HG02970 (cell line): ENCODE data around the gene SMIM3.
"Not testable (repeated sequence)": the region's sequence is repeated elsewhere in the genome, so short reads cannot be mapped to it uniquely, and the experiment has no call there.

Experiments
- ATAC-seq: cut with Tn5 transposase; IDR thresholded peaks from one replicate; pipeline ENCODE4 v1.9.1; 2021; ENCODE audit warnings: mild to moderate bottlenecking, moderate library complexity, moderate number of reproducible peaks; ENCODE audit not compliant: unreplicated experiment, low FRiP score

SMIM3 gene

DNA sequence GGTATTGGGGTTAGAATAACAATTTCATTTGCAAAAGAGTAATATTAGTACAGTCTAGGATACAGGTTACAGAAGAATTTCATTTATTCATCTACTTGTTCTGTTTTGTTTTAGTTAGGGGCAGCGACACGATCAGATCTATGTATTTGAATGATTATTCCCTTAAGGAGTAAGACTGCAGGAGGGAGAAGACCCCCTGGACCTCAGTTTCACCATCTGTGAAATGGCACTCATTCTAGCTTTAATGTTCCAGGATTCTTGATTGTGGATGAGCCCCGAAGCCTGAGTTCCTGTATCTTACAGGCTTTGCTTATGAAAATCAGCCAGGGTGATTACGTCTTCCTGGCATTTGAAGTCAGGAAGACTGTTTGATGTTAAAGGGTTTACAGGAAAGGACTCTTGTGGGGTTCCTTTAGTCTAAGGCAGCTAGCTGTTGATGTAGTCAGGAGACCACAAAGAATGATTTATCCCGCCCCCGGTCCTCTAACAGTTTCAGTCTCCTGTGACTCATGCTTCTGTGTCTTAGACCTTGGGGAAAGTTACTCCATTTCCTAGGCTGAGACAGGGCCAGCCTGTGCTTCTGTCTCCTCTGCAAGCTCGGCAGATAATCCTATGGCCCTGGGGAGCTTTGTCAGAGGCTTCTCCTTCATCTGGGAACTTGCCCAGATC lies 11.5 kb downstream of the SMIM3 start:
- ATAC-seq: peak; percentile 66

DNA sequence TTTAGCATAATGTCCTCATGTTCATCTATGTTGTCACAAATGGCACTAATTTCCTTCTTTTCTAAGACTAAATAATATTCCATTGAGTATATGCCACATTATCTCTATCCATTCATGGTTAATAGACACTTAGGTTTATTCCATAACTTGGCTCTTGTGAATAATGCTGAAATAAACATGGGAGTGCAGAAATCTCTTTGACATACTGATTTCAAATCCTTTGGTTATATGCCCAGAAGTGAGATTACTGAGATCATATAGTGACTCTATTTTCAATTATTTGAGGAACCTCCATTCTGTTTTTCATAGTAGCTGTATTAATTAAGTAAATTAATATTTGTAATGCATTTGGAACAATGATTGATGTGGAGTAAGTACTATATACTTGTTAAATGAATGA lies 13.0 kb downstream of the SMIM3 start:
- no peak for ATAC-seq

DNA sequence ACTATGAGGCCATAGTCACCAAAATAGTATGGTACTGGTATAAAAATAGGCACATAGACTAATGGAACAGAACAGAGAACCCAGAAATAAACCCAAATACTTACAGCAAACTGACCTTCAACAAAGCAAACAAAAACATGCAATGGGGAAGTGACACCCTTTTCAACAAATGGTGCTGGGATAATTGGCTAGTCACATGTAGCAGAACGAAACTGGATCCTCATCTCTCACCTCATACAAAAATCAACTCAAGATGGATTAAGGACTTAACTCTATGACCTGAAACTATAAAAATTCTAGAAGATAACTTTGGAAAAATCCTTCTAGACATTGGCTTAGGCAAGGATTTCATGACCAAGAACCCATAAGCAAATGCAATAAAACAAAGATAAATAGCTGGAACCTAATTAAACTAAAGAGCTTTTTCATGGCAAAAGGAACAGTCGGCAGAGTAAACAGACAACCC lies 14.9 kb downstream of the SMIM3 start:
- not testable (repeated sequence) for ATAC-seq

DNA sequence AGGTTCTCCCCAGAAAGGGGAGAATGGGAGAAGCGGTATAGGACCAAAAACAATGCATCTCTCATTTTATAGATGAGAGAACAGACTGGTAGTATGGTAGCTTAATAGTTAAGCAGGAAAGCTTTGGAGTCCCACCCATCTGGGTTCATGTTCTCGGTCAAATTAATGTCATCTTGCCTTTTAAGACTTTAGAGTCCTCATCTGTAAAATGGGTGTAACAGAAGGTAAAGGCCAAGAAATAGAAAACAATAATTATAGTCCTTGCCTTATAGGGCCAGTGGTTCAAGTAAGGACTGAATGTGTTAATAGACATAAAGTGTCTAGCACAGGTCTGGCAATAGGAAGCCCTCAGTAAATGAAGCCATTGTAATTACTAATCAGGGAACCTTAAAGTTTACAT lies 16.4 kb downstream of the SMIM3 start:
- no peak for ATAC-seq

DNA sequence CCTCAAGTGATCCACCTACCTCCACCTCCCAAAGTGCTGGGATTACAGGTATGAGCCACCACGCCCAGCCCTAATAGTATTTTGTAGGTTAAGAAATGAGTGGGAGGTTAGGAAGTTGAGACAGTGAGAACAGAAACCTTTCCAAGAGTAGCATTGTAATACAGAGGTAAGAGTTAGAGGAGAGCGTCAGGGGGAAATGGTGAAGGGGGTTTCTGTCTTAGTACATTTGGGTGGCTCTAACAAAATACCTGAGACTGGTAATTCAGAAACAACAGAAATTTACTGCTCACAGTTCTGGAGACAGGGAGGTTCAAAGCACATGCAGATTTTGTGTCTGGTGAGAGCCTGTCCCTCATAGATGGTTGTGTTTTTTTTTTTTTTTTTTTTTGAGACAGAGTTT lies 18.8 kb downstream of the SMIM3 start:
- ATAC-seq: no peak

DNA sequence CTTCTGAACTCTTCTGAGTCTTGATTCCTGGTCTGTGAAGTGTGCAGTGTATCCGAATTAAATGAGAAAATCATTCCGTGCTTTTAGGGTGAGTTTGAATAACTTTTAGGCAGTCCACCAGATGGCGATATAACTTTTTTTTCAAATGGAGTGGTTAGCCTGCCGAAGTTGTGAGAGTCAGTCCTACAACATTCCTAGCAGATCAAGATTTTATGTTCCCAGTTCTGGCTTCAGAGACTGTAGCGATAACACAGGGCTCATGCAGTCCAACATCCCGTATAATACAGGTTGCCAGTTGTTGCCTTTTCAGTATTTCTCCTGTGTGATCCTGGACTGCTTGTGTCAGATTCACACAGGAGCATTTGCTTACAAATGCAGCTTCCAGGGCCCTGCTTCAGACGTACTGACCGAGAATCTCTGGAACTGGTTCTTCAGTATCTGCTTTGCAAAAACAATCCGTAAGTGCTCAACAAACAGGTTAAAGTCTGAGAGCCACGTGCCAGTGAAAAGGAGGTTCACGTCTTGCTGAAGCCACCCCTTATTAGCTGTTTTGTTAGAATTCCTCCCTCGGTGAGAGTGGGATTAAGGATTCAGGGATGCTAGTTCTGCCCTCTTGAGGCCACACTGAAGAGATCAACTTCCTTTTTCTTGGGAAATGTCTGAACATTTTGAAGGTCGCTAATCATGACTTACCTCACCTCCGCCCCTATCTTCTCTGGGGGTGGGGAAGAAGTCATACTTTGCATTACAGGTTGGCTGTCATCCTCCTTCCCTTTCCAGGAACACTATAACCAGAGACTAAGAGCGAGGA lies 22.8 kb downstream of the SMIM3 start:
- no peak for ATAC-seq

DNA sequence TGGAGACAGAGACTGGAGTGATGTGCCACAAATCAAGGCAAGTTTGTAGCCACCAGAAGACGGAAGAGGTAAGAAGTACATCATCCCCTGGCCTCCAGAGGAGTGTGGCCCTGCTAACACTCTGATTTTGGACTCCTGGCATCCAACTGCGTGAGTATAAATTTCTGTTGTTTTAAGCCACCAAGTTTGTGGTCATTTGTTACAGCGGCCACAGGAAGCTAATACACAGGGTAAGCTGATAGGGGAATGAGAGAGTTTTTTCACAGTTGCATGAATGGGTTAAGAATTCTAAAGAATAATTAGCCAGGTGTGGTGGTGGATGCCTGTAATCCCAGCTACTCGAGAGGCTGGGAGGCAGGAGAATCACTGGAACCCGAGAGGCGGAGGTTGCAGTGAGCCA lies 25.8 kb downstream of the SMIM3 start:
- ATAC-seq: no peak

DNA sequence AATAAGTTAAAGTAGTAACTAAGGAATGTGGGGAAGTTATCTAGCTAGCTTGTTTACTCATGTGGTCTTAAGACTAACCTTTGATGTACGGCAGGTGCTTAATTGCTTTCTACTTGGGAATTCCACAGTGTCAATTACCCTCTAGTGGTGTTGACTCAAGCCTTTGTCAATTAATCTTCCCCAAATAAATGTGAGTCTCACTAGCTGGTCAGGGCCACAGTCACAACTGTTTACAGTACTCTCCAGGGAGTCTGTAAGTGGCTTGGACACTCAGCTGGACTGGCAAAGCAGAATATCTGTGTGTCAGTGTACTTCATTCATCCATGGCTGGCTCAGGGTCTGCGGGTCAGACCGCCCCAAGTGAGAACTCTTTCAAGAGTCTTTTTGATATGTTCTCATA lies 30.8 kb downstream of the SMIM3 start:
- no peak for ATAC-seq

DNA sequence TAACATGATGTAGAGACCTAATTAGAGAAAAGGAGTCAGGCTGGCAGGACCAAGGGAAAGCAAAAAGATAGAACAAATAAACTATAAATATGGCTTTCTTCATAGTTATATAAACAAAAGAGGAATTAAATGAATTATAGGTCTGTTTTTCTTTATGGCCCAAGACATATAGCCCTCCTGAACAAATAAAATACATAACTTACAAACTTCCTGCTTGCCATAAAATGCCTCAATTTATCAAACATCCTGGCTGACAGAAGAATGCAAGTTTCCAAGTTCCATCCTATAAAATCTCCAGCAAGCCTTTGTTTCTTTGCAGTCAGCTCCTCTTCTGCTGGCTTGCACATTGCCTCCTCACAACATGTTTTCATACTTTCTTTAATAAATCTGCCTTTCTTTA lies 36.5 kb downstream of the SMIM3 start:
- ATAC-seq: no peak

DNA sequence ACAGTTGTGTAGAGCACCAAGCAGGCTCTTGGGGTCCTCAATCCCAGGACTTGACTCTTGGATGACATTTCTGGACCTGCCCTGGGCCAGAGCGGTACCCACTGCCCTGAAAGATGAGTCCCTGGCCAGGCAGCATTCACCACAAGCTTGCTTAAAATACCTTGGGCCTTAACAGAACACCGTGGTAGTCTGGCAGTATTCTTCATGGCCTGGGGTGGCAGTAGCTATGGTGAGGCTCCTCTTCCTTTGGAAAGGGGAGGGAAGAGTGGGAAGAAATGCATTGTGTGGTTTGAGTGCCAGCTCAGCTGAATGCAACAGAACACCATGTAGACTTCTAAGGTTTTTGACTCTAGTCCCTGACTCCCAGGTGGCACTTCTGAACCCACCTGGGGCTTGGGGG lies 38.4 kb downstream of the SMIM3 start:
- ATAC-seq: no peak

DNA sequence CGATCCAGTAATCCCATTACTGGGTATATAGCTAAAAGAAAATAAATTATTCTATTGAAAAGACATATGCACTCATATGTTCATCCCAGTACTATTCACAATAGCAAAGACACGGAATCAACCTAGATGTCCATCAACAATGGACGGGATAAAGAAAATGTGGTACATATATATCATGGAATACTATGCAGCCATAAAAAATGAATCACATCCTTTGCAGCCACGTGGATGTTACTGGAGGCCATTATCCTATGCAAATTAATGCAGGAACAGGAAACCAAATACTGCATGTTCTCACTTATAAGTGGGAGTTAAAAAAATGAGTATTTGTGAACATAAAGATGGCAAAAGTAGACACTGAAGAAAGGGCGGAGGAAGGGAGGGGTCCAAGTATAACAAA lies 51.2 kb downstream of the SMIM3 start:
- no peak for ATAC-seq

DNA sequence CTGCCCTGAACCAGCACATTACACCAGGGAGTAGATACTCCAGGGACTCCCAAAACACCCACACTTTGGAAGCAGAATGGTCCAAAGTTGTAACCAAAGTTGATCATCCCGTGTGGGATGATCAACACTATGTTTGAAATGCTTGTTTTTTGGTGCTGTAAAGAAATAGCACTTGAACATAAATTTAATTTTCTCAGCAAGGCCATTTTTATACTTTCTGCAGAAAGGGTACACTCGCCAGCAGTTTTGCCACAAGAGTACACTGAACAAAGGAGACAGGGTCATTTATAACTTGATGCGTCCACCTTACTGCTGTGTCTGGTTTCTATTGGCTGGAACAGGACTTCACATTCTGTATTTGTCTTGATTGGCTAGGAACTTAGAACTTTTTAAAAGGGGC lies 53.3 kb downstream of the SMIM3 start:
- ATAC-seq: not testable (repeated sequence)

DNA sequence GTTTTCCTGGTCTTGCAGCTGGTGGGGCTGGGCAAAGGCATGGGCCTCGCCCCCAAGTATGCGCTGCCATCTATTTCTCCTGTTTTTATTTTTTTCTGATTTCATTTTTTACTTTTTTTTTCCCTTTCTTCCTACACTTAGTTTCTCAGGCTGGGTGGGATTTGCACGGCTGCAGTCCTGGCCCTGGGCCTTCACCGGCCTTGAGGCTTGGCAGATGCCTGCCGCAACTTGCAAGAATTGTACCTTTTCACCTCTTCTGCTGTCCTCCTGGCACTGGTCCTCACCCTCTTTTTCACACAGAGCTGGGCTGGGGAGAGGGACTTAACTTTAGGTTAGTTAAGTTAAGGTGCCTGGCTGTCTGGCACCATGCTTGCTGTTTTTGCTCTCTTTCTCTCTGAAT lies 57.5 kb downstream of the SMIM3 start:
- no peak for ATAC-seq

DNA sequence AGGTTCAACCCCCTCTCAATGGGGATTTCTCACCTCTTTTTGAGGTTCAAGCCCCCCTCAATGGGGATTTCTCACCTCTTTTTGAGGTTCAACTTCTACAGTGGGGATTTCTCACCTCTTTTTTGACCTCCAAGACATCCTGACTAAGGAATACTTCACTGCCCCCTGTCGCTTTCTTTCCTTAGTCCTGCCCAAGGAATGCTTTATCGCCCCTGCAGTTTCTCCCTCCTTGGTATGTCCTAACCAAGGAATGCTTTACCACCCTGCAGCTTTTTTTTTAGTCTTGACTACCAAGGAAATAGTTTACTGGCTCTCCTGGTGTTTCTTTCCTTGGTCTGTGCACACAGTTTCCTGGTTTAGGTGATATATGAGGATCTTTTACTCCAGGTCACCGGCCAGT lies 58.1 kb downstream of the SMIM3 start:
- no peak for ATAC-seq

DNA sequence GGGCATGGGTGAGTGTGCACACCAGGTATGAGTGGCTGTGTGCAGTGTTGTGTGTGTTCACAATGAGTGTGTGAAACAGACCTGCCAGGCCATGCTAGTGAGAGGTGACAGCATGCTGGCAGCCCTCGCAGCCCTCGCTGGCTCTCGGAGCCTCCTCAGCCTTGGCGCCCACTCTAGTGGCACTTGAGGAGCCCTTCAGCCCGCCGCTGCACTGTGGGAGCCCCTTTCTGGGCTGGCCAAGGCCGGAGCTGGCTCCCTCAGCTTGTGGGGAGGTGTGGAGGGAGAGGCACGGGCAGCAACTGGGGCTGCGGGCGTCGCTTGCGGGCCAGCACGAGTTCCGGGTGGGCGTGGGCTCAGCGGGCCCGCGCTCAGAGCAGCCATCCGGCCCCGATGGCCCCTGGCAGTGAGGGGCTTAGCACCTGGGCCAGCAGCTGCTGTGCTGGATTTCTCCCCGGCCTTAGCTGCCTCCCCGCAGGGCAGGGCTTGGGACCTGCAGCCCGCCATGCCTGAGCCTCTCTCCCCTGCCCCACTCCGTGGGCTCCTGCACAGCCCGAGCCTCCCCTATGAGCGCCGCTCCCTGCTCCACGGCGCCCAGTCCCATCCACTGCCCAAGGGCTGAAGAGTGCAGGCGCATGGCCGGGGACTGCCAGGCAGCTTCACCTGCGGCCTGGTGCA lies 66.8 kb downstream of the SMIM3 start:
- ATAC-seq: not testable (repeated sequence)

DNA sequence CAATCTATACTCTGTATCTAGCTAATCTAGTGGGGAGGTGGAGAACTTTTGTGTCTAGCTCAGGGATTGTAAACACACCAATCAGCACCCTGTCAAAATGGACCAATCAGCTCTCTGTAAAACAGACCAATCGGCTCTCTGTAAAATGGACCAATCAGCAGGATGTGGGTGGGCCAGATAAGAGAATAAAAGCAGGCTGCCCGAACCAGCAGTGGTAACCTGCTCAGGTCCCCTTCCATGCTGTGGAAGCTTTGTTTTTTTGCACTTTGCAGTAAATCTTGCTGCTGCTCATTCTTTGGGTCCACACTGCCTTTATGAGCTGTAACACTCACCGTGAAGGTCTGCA lies 67.7 kb downstream of the SMIM3 start, which contains the start of gene IRGM:
IRGM (plus strand) TSS at position 214 of the 346 bp plus-strand sequence. CDS start 1,603 bp downstream, outside the sequence.
- ATAC-seq: not testable (repeated sequence)
